Nucleus accumbens (tissue), 56 donors: ENCODE measurements around the gene SMYD3.

ENCODE experiments used
- DNase-seq, 56 donors: peaks; one replicate each; lab custom pipeline; 2025; lab: John Stamatoyannopoulos, UW

The SMYD3 gene

GRCh38 chr1:246418565-246419312 lies 88.3 kb downstream of the SMYD3 start:
- peak in 22 of 56 donors; percentile 4 to 51 (median 27) for DNase-seq

GRCh38 chr1:246417813-246418564 lies 89.1 kb downstream of the SMYD3 start:
- DNase-seq, result no peak

DNA sequence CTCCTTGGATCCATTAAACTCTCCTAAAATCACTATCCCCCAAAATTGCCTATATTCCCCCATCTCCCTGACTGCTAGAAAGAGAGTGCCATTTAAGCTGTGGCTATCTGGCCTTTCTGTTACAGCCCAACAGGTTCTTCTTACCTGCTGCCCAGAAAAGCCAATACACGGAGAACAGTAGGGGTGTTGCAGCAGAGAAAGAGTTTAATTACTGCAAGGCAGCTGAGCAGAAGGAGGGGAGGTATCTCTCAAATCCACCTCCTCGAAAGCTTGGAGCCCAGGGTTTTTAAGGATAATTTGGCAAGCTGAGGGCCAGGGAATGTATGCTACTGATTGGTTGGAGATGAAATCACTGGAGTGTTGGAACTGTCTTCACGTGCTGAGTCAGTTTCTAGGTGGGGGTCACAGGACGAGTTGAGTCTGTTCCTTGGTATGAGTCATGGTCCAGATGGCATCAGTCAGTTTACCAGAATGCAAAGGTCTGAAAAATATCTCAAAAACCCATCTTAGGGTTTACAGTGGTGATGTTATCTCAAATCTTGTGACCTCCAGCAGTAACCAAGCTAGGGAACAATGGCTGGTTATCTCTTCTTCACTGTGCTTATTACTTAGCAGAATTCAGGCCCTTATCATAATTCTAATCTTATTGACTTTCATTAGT lies 89.8 kb downstream of the SMYD3 start:
- DNase-seq, result no peak

- DNase-seq, result no peak
Measured at GRCh38 chr1:246416261-246416660, 90.8 kb downstream of the SMYD3 start.

DNA sequence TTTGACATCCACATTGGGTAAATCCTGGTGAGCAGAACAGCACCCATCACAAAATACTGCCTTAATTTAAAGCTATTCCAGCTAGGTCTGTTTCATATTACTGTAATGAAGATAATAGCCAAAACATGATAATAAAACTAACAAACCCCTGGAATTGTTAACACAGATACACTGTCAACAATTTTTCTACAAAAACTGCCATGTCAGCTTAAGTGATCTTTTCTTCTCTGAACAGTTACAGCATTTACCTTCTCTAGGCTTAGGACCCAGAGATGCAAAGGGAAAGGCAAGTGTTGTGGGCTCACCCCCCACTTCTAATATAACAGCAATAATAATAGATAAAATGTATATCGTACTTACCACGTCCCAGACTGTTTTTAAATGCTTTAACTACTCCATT lies 92.1 kb downstream of the SMYD3 start:
- no peak for DNase-seq

GRCh38 chr1:246413430-246413829 lies 93.6 kb downstream of the SMYD3 start:
- DNase-seq, result no peak

DNA sequence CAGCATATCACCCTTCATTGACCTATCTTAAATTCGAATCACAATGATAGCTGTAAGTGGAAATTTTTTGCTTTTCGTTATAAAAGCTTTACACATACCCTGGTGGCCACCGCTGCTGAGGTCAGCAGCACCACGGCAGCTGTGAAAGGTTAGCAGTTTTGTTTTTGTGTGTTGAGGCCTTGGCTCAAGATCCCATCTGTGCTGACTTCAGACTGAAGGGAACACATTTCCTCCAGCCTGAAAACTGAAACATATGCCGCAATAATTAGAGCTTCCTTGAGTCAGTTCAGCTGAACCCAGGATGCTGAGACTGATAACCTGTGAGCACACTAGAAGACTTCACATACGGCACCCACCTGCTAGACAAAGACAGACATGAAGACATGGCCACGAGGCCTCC lies 103.0 kb downstream of the SMYD3 start:
- DNase-seq, result no peak

- no peak for DNase-seq
Measured at GRCh38 chr1:246398126-246398813, 108.8 kb downstream of the SMYD3 start.

DNA sequence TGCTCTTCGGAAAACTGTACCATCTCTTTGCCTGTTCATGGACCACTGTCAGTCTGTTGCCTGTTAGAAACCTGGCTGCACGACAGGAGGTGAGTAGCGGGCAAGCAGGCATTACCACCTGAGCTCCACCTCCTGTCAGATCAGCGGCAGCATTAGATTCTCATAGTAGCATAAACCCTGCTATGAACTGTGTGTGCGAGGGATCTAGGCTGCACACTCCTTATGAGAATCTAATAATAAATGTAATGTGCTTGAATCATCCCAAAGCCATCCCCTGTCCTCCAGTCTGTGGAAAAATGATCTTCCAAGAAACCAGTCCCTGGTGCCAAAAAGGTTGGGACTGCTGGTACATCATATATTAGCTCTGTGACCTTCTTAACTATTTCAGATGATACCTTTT lies 110.0 kb downstream of the SMYD3 start:
- DNase-seq, result no peak

GRCh38 chr1:246396322-246396721 lies 110.8 kb downstream of the SMYD3 start:
- DNase-seq, result no peak

DNA sequence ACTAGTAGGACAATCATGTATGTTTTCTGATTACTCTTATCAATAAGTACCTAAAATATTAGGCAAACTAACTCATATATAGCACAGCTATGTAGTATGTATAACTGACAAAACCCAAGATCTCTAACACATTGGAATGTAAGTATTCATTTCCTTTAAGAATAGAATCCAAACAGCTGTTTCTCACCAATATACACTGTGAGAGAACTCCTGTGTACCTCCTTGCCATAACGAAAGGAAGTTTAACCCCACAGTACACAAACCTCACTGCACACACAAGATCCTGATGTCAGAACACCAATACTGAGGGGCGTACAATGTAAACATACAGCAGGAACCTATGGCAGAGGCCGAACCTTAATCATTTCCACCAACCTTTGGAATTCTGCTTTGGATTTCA lies 113.0 kb downstream of the SMYD3 start:
- no peak for DNase-seq

DNA sequence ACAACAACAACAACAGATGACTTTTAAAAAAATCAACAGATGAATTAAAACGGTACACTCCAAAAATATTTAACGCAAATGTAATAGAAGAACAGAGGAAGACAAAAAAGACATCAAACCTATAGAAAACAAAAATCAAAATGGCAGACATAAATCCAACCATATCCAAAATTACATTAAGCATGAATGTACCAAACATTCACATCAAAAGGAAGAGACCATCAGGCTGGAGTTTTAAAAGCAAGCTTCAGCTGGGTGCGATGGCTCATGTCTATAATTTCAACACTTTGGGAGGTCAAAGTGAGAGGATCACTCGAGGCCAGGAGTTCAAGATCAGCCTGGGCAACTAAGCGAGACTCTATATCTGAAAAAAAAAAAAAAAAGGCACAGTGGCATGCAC lies 116.2 kb downstream of the SMYD3 start:
- no peak for DNase-seq

DNA sequence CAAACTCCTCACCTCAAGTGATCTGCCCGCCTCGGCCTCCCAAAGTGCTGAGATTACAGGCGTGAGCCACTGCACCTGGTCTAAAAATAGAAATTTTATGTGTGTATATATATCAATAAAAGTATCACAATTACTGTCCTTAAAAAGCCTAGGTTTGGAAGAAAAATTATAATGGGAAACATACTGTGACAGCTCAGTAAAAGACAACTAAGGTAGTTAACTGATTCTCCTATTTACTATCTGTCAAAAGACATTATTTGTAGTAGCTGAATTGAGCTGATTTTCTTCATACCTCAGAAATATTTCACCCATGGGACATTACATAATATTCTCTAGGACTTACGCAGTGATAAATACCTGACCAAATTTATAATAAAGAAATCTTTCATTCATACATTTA lies 122.5 kb downstream of the SMYD3 start:
- no peak for DNase-seq

DNA sequence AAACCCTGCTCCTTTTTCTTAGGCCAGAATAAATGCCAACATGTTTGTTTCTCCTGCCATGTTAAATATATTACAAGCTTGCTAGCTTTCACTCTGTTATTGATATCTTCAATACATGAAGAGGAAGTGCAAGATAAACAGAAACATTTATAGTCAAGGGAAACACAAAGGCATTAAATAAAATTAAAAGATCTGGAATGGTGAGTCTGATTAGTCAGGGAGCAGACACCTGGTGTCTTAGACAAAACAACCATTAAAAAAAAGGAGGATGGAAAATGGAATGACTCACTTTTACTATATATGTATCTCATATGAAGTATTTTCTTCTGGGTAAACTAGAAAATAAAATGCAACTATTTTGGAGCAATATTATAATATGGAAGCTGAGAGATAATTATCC lies 123.3 kb downstream of the SMYD3 start:
- no peak for DNase-seq

- no peak for DNase-seq
Measured at GRCh38 chr1:246383239-246383589, 123.9 kb downstream of the SMYD3 start.

DNA sequence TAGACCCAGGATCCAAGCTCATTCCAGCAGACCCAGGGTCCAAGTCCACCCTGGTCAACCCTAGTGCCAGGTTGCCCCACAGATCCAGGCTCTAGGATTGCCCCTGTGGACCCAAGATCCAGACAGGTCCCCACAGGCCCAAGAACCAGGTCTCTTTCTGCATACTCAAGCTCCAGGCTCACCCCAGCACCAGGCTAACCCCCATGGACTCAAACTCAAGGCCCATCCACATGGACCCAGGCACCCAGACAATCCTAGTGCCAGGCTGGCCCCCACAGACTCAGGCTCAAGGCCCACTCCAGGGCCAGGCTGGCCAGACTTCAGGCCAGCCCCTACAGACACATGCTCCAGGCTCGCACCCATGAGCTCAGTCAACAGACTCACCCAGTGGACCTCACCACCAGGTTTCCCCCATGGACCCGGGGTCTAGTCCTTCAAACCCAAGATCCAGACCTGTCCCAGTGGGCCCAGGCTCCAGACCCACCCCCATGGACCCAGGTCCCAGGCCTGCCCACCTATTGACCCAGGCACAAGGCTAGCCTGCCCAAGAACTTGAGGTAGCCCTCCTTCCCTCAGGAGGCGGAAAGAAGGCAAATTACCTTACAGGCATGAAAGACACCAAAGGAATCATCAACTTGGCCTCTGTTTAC lies 124.4 kb downstream of the SMYD3 start:
- no peak for DNase-seq

- no peak for DNase-seq
Measured at GRCh38 chr1:246381452-246381851, 125.6 kb downstream of the SMYD3 start.

DNA sequence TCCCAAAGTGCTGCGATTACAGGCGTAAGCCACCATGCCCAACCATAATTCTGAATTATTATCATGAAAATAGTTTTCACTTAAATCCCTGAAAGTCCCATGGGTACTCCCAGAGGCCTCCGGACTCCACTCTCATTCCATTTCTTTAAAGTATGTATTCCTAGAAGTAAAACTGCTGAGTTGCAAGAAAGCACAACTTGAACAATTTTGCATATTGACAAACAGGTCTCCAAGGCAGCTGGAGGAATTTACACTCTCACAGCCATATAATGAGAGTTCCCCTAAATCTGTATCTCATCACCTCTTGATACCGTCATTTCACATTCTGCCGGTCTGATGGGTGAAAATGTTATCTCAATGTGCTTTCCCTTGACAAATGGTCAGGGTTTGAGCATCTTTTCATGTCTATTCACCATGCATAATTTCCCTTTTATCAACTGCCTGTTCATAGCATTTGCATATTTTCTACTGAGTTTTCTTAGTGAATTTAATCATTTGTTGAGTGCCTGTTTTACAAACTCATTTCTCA lies 129.4 kb downstream of the SMYD3 start:
- no peak for DNase-seq

DNA sequence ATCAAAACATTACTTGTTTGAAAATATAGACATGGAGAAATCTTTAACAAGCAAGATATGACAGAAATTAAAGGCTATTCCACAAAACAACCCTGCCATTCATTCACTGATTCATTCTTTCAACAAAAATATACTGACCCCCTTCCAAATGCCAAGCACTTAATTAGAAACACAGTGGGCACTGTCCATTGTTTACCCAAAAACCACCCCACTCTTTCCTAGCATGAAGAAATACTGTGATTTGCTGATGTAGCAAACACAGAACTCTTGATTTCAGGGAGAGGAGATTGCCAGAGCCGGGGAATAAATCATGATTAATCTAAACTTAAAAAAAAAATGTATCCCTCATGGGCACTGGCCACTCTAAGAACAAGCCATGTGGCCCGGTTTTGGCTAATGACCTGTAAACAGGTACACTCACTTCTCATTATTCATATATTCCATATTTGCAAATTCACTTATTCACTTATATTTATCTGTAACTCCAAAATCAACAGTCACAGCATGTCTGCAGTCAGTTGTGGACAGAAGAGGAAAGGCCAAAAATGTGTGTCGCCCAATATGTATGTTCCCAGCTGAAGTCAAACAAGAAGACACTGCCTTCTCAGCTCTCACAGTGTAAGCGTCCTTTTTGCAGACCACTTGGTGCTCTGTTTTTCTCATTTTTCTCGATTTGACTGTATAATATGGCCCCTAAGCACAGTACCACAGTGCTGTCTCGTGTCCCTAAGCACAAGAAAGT lies 133.1 kb downstream of the SMYD3 start:
- DNase-seq, result no peak

DNA sequence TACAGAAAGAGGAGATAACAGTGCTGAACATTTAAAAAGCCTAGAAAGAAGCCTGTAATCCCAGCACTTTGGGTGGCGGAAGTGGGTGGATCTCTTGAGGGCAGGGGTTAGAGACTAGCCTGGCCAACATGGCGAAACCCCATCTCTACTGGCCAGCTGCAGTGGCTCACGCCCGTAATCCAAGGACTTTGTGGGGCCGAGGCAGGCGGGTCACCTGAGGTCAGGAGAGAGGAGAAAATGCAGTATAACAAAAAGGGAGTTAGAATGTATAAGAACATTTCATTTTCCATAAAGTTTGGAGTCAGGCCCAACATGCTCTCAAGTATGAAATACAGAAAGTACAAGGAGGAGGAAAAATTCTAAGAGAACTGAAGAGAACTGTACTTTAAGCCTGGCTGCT lies 134.5 kb downstream of the SMYD3 start:
- DNase-seq, result no peak
